HUES48 (cell line): ENCODE results near the gene TOP2A.

Source experiments
- H3K27ac ChIP-seq: one replicate; pipeline ENCODE4 v1.7.0; 2013; ENCODE audit warnings: low read depth, low read length, inconsistent platforms
- H3K27me3 ChIP-seq: 2 replicates; pipeline ENCODE4 v1.6.1; 2013; ENCODE audit warnings: mild to moderate bottlenecking, low read length; ENCODE audit not compliant: control insufficient read depth, insufficient read depth
- H3K36me3 ChIP-seq: 2 replicates; pipeline ENCODE4 v1.6.1; 2013; ENCODE audit warnings: low read length; ENCODE audit not compliant: control insufficient read depth, insufficient read depth
- H3K4me1 ChIP-seq: 2 replicates; pipeline ENCODE4 v1.6.1; 2013; ENCODE audit warnings: mild to moderate bottlenecking, low read length; ENCODE audit not compliant: control insufficient read depth, insufficient read depth
- H3K4me3 ChIP-seq: 2 replicates; pipeline ENCODE4 v1.5.1; 2013; ENCODE audit warnings: mild to moderate bottlenecking, low read depth, low read length
- H3K9ac ChIP-seq: 2 replicates; pipeline ENCODE4 v1.6.1; 2013; ENCODE audit warnings: mild to moderate bottlenecking, low read depth, low read length, moderate library complexity
- H3K9me3 ChIP-seq: 2 replicates; pipeline ENCODE4 v1.6.1; 2013; ENCODE audit warnings: low read length; ENCODE audit not compliant: control insufficient read depth, insufficient read depth

TOP2A gene

GRCh38 chr17:40440166-40440565 lies 22.5 kb upstream of the TOP2A start:
- Histone ChIP-seq H3K4me3 (no peak overlapping the region), H3K27ac (no peak overlapping the region), H3K9ac (no peak overlapping the region), H3K4me1 (peaks cover 8% of the 10 kb centered on the region), H3K27me3 (no peaks in the 10 kb centered on the region), H3K9me3 (no peaks in the 10 kb centered on the region), H3K36me3 (no peaks in the 10 kb centered on the region)

DNA sequence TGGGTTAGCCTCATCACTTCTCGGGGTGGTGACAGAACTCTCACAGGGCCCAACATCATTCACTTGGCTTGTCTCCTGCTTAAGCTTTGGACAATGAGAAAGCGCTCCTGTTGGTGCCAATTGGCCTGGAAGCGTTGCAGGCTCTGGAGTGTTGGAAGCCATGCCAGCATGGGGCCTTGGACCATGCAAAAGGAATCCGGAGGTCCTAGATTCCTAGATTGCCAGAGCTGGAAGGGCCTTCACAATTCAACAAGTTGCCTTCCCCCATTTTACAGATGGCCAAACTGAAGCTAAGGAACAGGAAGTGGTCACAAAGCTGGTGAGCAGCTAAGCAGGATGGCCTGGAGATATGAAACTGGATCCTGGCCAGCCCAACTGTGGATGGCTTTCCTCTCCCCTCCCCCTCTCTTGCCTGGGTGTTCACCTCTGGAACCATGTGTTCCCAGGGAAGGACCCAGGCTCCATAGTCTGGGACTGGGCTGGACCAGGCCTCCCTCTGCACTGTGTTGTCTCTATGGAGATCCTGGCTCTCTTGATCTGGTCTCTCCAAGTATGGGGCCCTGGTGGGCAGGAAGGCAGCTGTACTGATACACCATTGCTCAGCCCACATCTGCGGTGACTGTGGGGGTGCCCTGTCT lies 19.5 kb upstream of the TOP2A start:
- Histone ChIP-seq H3K36me3 (no peaks in the 10 kb centered on the region), H3K4me3 (no peak overlapping the region), H3K9me3 (no peaks in the 10 kb centered on the region), H3K9ac (no peak overlapping the region), H3K27ac (no peak overlapping the region), H3K27me3 (no peaks in the 10 kb centered on the region), H3K4me1 (peaks cover 4% of the 10 kb centered on the region)

DNA sequence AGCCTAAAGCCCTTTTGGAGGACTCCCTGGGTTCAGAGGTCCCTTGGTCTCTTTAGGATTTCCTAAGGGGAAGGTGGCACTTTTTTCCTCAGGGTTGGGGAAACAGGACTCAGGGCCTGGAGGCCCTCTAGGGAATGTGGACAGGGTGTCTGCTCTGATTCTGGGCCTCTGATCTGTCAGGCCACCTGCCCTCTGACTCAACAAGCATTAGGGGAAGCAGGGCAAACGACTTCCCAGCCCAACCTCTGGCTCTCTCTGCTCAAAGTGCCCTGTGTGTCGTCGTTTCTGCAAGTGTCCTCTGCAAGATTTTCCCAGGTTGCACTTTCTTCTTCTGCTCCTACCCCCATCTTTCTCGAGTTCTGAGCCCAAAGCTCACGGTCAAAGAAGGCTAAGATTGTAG lies 18.9 kb upstream of the TOP2A start:
- Histone ChIP-seq H3K36me3 (no peaks in the 10 kb centered on the region), H3K9me3 (no peaks in the 10 kb centered on the region), H3K4me3 (no peak overlapping the region), H3K9ac (no peak overlapping the region), H3K27ac (no peak overlapping the region), H3K27me3 (no peaks in the 10 kb centered on the region), H3K4me1 (peaks cover 4% of the 10 kb centered on the region)

GRCh38 chr17:40433551-40434415 lies 16.1 kb upstream of the TOP2A start:
- no peak overlapping the region for H3K27ac ChIP-seq
- no peak overlapping the region for H3K4me3 ChIP-seq
- H3K9ac ChIP-seq: no peak overlapping the region
- no peaks in the 10 kb centered on the region for H3K9me3 ChIP-seq
- no peaks in the 10 kb centered on the region for H3K36me3 ChIP-seq
- H3K4me1 ChIP-seq: peaks cover 4% of the 10 kb centered on the region
- no peaks in the 10 kb centered on the region for H3K27me3 ChIP-seq

GRCh38 chr17:40432864-40433528 lies 15.3 kb upstream of the TOP2A start:
- no peaks in the 10 kb centered on the region for H3K27me3 ChIP-seq
- no peaks in the 10 kb centered on the region for H3K9me3 ChIP-seq
- no peak overlapping the region for H3K9ac ChIP-seq
- H3K36me3 ChIP-seq: no peaks in the 10 kb centered on the region
- H3K4me3 ChIP-seq: no peak overlapping the region
- peaks cover 4% of the 10 kb centered on the region for H3K4me1 ChIP-seq
- no peak overlapping the region for H3K27ac ChIP-seq

DNA sequence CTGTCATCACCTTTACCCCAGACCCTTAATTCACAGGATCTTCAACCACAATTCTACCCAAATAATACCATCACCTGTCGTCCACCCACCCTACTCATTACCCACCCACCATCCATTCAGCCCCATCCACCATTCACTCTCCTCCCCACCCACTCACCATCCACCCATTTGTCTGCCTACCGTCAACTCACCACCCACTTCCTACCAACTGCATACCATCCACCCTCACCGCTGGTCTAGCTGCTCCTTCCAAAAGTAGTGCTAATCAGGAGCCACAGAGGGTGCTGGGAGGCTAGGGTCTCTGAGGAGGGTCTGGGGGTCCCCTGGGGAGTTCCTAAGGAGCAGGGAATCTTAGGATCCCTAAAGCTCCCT lies 13.5 kb upstream of the TOP2A start:
- no peaks in the 10 kb centered on the region for H3K36me3 ChIP-seq
- H3K4me3 ChIP-seq: no peak overlapping the region
- no peaks in the 10 kb centered on the region for H3K9me3 ChIP-seq
- H3K4me1 ChIP-seq: peaks cover 4% of the 10 kb centered on the region
- no peaks in the 10 kb centered on the region for H3K27me3 ChIP-seq
- no peak overlapping the region for H3K9ac ChIP-seq
- H3K27ac ChIP-seq: no peak overlapping the region

DNA sequence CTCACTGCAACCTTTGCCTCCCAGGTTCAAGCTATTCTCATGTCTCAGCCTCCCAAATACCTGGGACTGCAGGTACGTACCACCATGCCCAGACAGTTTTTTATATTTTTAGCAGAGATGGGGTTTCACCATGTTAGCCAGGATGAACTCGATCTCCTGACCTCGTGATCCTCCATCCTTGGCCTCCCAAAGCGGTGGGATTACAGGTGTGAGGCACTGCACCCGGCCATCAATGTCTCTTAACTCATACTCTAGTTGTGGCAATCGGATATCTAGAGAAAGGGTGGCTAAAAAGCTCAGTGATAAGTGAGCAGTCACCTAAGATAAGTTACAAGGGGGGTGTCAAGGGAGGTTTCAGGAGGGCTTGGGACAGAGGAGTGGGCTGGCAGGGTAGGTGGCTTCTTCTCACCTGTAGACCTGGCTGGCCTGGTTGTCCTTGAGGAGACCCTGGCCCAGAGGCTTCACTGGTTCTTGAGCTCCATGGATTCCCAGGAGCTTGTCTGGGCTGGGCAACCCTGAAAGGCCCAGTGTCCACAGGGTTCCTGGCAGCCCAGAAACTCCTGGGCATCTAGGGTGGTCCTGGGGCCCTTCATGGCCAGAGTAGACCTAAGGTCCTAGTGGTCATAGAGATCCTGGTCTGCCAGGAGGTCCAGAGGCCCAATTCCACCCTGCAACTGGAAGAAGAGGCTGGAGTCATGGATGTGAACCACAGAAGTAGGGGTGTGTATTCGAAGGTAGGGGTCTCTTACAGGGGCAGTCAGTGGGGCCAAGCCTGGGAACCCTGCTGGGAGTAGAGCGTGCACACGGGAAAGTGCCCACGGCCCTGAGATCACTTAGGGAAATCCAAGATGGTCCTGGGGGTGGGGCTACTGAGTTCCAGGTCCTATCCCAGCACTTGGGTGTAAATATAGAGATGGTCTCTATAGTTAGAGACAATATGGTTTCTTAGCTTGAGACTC lies 12.9 kb upstream of the TOP2A start:
- Histone ChIP-seq H3K36me3 (no peaks in the 10 kb centered on the region), H3K9ac (no peak overlapping the region), H3K27me3 (no peaks in the 10 kb centered on the region), H3K27ac (no peak overlapping the region), H3K4me1 (peaks cover 9% of the 10 kb centered on the region), H3K4me3 (no peak overlapping the region), H3K9me3 (no peaks in the 10 kb centered on the region)

- no peaks in the 10 kb centered on the region for H3K36me3 ChIP-seq
- no peak overlapping the region for H3K9ac ChIP-seq
- peaks cover 14% of the 10 kb centered on the region for H3K4me1 ChIP-seq
- H3K27ac ChIP-seq: no peak overlapping the region
- H3K27me3 ChIP-seq: no peaks in the 10 kb centered on the region
- H3K9me3 ChIP-seq: no peaks in the 10 kb centered on the region
- H3K4me3 ChIP-seq: no peak overlapping the region
These were observed 9.4 kb upstream of the TOP2A start for GRCh38 chr17:40427002-40427491.

GRCh38 chr17:40425741-40426140 lies 8.0 kb upstream of the TOP2A start:
- H3K4me3 ChIP-seq: no peak overlapping the region
- H3K4me1 ChIP-seq: peaks cover 20% of the 10 kb centered on the region
- no peaks in the 10 kb centered on the region for H3K27me3 ChIP-seq
- H3K27ac ChIP-seq: no peak overlapping the region
- H3K9ac ChIP-seq: no peak overlapping the region
- H3K9me3 ChIP-seq: no peaks in the 10 kb centered on the region
- H3K36me3 ChIP-seq: no peaks in the 10 kb centered on the region

DNA sequence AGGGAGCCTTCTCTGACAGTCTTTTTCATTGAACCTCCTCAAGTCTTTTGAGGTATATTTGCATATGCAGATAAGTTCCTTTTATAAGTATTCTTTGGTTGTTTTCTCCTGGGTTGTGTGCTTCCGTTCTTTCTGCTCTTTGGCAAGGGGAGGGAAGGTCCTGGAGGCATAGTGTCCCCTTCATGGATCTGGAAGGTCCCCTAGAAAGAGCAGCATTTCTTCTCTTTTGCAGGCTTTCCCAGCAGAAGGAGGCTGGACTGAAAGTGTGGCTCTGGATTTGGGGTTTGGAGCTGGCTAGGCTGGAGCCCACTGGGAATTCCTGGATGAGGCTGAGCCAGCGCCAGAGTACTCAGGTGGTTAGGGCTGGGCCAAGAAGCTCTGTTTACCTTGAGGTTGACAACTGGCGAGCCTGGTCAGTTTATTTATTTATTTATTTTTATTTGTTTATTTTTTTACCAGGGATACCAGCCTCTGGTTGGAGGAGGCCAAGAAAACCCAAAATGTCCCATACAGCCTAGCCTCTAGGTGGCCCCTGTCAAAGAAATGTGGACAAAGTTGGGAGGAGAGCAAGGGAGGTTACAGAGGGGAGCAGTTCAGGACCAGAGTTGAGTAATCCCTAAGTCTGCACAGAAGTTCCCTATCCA lies 5.4 kb upstream of the TOP2A start:
- peaks cover 20% of the 10 kb centered on the region for H3K4me1 ChIP-seq
- H3K9me3 ChIP-seq: no peaks in the 10 kb centered on the region
- H3K27me3 ChIP-seq: no peaks in the 10 kb centered on the region
- H3K36me3 ChIP-seq: no peaks in the 10 kb centered on the region
- peak overlapping the region; percentile 1; the same call in 1 of the 2 replicates for H3K4me3 ChIP-seq
- H3K9ac ChIP-seq: no peak overlapping the region
- H3K27ac ChIP-seq: peak overlapping the region; percentile 84
